ENCODE data around the gene TCAIM.

DNA sequence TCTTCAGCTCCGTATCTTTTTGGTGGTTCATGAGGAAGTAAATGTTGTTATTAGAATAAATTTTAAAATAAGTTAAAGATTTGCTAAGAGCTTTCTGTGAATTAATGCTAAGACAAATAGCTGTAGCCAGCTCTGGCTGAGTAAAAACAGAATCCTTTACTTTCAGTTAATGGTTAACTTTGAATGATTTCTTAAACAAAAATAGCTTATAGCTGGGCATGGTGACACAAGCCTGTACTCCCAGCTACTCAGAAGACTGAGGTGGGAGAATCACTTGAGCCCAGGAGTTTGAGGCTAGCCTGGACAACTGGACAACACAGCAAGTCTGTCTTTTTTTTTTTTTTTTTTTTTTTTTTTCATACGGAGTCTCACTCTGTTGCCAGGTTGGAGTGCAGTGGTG lies 25.0 kb downstream of the TCAIM start:
- no peak for TF ChIP-seq POLR2A (IDR thresholded peaks at IDR 0.05)
- no peak for TF ChIP-seq CTCF (IDR thresholded peaks at IDR 0.05 in 4 of 5, conservative IDR thresholded peaks at IDR 0.05 in 1 of 5)
